ENCODE data around the gene MED27.

- TF ChIP-seq POLR2A (IDR thresholded peaks at IDR 0.05) (no peak), CTCF (IDR thresholded peaks at IDR 0.05) (no peak), EP300 (IDR thresholded peaks at IDR 0.05) (no peak)
Measured at GRCh38 chr9:131858147-131858546, 221.5 kb downstream of the MED27 start.

Data from sigmoid colon (tissue), 4 donors.